ENCODE data around the gene EIF6.

Gene EIF6

DNA sequence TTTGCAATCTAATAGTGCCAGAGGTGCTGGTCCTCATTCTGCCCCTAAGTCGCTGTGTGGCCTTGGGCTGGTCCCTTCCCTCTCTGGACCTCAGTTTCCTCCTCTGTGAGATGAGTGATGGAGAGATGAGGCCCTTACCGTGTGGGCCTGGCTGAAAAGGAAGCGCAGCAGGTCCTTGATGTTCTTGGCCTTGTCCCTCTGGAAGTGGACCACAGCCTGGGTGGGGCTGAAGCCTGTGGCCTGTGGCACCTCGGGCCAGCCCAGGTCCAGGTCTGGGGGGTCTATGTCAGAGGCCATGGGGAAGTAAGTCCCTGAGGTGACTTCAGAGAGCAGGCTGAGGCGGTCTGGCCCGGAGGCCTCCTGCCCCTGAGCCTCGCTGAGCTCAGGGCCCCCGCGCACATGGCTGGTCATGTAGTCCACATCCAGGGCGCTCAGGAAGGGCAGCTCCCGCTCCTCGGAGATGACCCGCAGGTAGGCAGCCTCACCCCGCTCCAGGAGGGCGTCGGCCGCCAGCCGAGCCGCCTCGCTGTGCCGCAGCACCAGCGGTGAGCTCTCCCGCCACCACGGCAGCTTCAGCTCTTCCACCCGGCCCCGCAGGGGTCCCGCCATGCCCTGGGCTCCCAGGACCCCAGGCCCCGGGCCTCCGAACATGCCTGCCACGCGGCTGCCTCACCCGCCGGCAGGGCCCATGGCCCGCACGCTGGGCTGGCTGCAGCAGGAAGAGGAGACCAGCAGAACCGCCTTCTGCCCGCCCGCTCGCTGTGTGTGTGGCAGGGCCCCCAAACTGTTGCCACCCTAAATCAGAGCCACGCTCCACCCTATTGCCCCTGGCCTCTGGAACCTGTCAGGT, 7.3 kb upstream of the EIF6 start, which contains the start of gene FAM83C:
Gene FAM83C, minus strand, starts transcription at position 772 of the 850 bp plus-strand sequence. Its CDS starts 121 bp downstream, at position 651.
- no peak for DNase-seq
- H3K4me1 ChIP-seq (ENCODE audit: control insufficient read depth in 1 of 2, insufficient read depth in 2 of 2, low read length in 2 of 2): peaks cover 8 to 9% of the 10 kb centered on the region in 2 experiments
- no peak within 1 kb of the TSS for H3K4ac ChIP-seq (ENCODE audit: low read depth, low read length)
- no peak within 1 kb of the TSS for H2AFZ ChIP-seq (ENCODE audit: insufficient read depth, low read length, poor library complexity)
- H3K23ac ChIP-seq (ENCODE audit: low read length): no peak within 1 kb of the TSS
- H4K12ac ChIP-seq (ENCODE audit: low read depth, low read length): no peak within 1 kb of the TSS
- H3K14ac ChIP-seq (ENCODE audit: low read length): no peak within 1 kb of the TSS
- no peak within 1 kb of the TSS for H3K27ac ChIP-seq (ENCODE audit: low read depth, low read length)
- no peak within 1 kb of the TSS for H3K4me3 ChIP-seq (ENCODE audit: low read depth, low read length)
- H4K91ac ChIP-seq (ENCODE audit: low read depth, low read length): no peak within 1 kb of the TSS
- H2BK5ac ChIP-seq (ENCODE audit: low read depth, low read length, poor library complexity): no peak within 1 kb of the TSS
- no peaks in the 10 kb centered on the region for H3K36me3 ChIP-seq (ENCODE audit: control insufficient read depth in 1 of 2, insufficient read depth in 2 of 2, low read length in 2 of 2)
- no peak within 1 kb of the TSS for H2AK5ac ChIP-seq (ENCODE audit: low read length)
- no peaks in the 10 kb centered on the region for H3K79me2 ChIP-seq (ENCODE audit: control insufficient read depth, insufficient read depth, low read length, poor library complexity)
- H3K79me1 ChIP-seq (ENCODE audit: low read length): no peaks in the 10 kb centered on the region
- no peak within 1 kb of the TSS for H2BK120ac ChIP-seq (ENCODE audit: insufficient read depth, low read length, poor library complexity)
- H2BK12ac ChIP-seq (ENCODE audit: low read length): no peak within 1 kb of the TSS
- WGBS (ENCODE audit: extremely low coverage, insufficient coverage, insufficient read length): no CpG with 5 or more reads among the region's 40 CpGs
- no peak within 1 kb of the TSS for H3K18ac ChIP-seq (ENCODE audit: low read length)
- H4K8ac ChIP-seq (ENCODE audit: low read depth, low read length): no peak within 1 kb of the TSS
- no peak within 1 kb of the TSS for H3K4me2 ChIP-seq (ENCODE audit: low read length)
- H3K27me3 ChIP-seq (ENCODE audit: insufficient read depth, low read length): no peaks in the 10 kb centered on the region
- H3K9me3 ChIP-seq (ENCODE audit: insufficient read depth, low read depth, low read length): peaks cover 5% of the 10 kb centered on the region
- no peak within 1 kb of the TSS for H3K9ac ChIP-seq (ENCODE audit: low read length)

GRCh38 chr20:35290887-35291417, 6.4 kb upstream of the EIF6 start:
- no peak overlapping the region for H2AK5ac ChIP-seq (ENCODE audit: low read length)
- no peak overlapping the region for H3K9ac ChIP-seq (ENCODE audit: low read length)
- H4K12ac ChIP-seq (ENCODE audit: low read depth, low read length): no peak overlapping the region
- no peaks in the 10 kb centered on the region for H3K79me1 ChIP-seq (ENCODE audit: low read length)
- H2BK5ac ChIP-seq (ENCODE audit: low read depth, low read length, poor library complexity): no peak overlapping the region
- H2BK120ac ChIP-seq (ENCODE audit: insufficient read depth, low read length, poor library complexity): no peak overlapping the region
- peaks cover 5% of the 10 kb centered on the region for H3K9me3 ChIP-seq (ENCODE audit: insufficient read depth, low read depth, low read length)
- no peak overlapping the region for H3K18ac ChIP-seq (ENCODE audit: low read length)
- no peak overlapping the region for H3K4me2 ChIP-seq (ENCODE audit: low read length)
- H3K14ac ChIP-seq (ENCODE audit: low read length): no peak overlapping the region
- no peaks in the 10 kb centered on the region for H3K79me2 ChIP-seq (ENCODE audit: control insufficient read depth, insufficient read depth, low read length, poor library complexity)
- H2AFZ ChIP-seq (ENCODE audit: insufficient read depth, low read length, poor library complexity): no peak overlapping the region
- no peak overlapping the region for H3K23ac ChIP-seq (ENCODE audit: low read length)
- no peak for DNase-seq
- no peak overlapping the region for H3K27ac ChIP-seq (ENCODE audit: low read depth, low read length)
- H3K4me1 ChIP-seq (ENCODE audit: control insufficient read depth in 1 of 2, insufficient read depth in 2 of 2, low read length in 2 of 2): peaks cover under 1 to 1% of the 10 kb centered on the region in 2 experiments
- WGBS (ENCODE audit: extremely low coverage, insufficient coverage, insufficient read length): no CpG with 5 or more reads among the region's 7 CpGs
- H4K91ac ChIP-seq (ENCODE audit: low read depth, low read length): no peak overlapping the region
- no peak overlapping the region for H3K4ac ChIP-seq (ENCODE audit: low read depth, low read length)
- no peaks in the 10 kb centered on the region for H3K36me3 ChIP-seq (ENCODE audit: control insufficient read depth in 1 of 2, insufficient read depth in 2 of 2, low read length in 2 of 2)
- H2BK12ac ChIP-seq (ENCODE audit: low read length): no peak overlapping the region
- H4K8ac ChIP-seq (ENCODE audit: low read depth, low read length): no peak overlapping the region
- no peaks in the 10 kb centered on the region for H3K27me3 ChIP-seq (ENCODE audit: insufficient read depth, low read length)
- no peak overlapping the region for H3K4me3 ChIP-seq (ENCODE audit: low read depth, low read length)

- Histone ChIP-seq H3K36me3 (ENCODE audit: control insufficient read depth in 1 of 2, insufficient read depth in 2 of 2, low read length in 2 of 2) (no peaks in the 10 kb centered on the region), H3K79me1 (ENCODE audit: low read length) (no peaks in the 10 kb centered on the region), H2BK5ac (ENCODE audit: low read depth, low read length, poor library complexity) (no peak overlapping the region), H2BK120ac (ENCODE audit: insufficient read depth, low read length, poor library complexity) (no peak overlapping the region), H3K4ac (ENCODE audit: low read depth, low read length) (no peak overlapping the region), H3K9me3 (ENCODE audit: insufficient read depth, low read depth, low read length) (peaks cover 5% of the 10 kb centered on the region), H3K27ac (ENCODE audit: low read depth, low read length) (no peak overlapping the region), H4K91ac (ENCODE audit: low read depth, low read length) (no peak overlapping the region), H3K4me1 (ENCODE audit: control insufficient read depth in 1 of 2, insufficient read depth in 2 of 2, low read length in 2 of 2) (no peaks in the 10 kb centered on the region), H3K79me2 (ENCODE audit: control insufficient read depth, insufficient read depth, low read length, poor library complexity) (no peaks in the 10 kb centered on the region), H4K8ac (ENCODE audit: low read depth, low read length) (no peak overlapping the region), H3K14ac (ENCODE audit: low read length) (no peak overlapping the region), H3K27me3 (ENCODE audit: insufficient read depth, low read length) (no peaks in the 10 kb centered on the region), H4K12ac (ENCODE audit: low read depth, low read length) (no peak overlapping the region), H2AK5ac (ENCODE audit: low read length) (no peak overlapping the region), H3K23ac (ENCODE audit: low read length) (no peak overlapping the region), H3K18ac (ENCODE audit: low read length) (no peak overlapping the region), H3K4me3 (ENCODE audit: low read depth, low read length) (no peak overlapping the region), H2BK12ac (ENCODE audit: low read length) (no peak overlapping the region), H3K4me2 (ENCODE audit: low read length) (no peak overlapping the region), H3K9ac (ENCODE audit: low read length) (no peak overlapping the region), H2AFZ (ENCODE audit: insufficient read depth, low read length, poor library complexity) (no peak overlapping the region)
- no CpG with 5 or more reads among the region's 7 CpGs for WGBS (ENCODE audit: extremely low coverage, insufficient coverage, insufficient read length)
- DNase-seq: no peak
Measured at GRCh38 chr20:35290186-35290886, 5.8 kb upstream of the EIF6 start.

DNA sequence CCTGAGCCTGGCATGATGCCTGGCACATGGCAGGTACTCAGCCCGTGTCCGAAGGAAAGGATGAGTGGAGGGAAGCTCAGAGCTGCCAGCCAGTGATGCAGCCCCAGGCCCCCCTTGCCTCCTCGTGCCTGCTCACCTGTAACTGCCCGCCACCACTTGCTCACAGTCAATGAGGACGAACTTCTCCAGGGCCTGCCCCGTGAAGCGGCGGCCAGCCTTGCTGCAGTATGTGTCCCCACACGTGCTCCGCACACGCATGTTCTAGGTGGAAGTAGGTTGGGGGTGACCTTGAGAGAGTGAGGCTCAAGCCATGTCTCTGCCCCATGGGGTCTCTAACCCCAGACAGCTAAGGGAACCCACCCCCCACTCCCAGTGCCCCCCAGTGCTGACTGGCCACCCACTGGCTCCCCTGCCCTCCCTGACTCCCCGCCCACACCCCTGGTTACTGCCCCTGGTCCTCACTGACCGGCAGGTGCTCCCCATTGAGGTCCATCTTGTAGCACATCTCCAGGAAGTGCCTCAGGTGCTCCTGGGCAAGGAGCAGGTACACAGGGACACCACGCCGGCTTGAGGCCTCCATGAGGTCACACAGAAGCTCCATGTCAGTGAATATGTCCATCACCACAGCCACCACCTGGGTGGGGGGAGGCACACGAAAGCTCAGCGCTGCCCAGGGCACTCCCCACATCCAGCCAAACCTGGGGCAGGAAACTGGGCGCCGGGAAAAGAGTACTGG, 3.9 kb upstream of the EIF6 start:
- no peak overlapping the region for H3K14ac ChIP-seq (ENCODE audit: low read length)
- no peak overlapping the region for H3K4ac ChIP-seq (ENCODE audit: low read depth, low read length)
- WGBS (ENCODE audit: extremely low coverage, insufficient coverage, insufficient read length): no CpG with 5 or more reads among the region's 19 CpGs
- DNase-seq: no peak
- H3K27ac ChIP-seq (ENCODE audit: low read depth, low read length): no peak overlapping the region
- no peak overlapping the region for H2BK5ac ChIP-seq (ENCODE audit: low read depth, low read length, poor library complexity)
- H4K12ac ChIP-seq (ENCODE audit: low read depth, low read length): no peak overlapping the region
- no peak overlapping the region for H2AK5ac ChIP-seq (ENCODE audit: low read length)
- H3K79me2 ChIP-seq (ENCODE audit: control insufficient read depth, insufficient read depth, low read length, poor library complexity): peaks cover 11% of the 10 kb centered on the region
- no peak overlapping the region for H3K9ac ChIP-seq (ENCODE audit: low read length)
- peaks cover 5% of the 10 kb centered on the region in 2 experiments for H3K4me1 ChIP-seq (ENCODE audit: control insufficient read depth in 1 of 2, insufficient read depth in 2 of 2, low read length in 2 of 2)
- H3K23ac ChIP-seq (ENCODE audit: low read length): no peak overlapping the region
- no peak overlapping the region for H4K91ac ChIP-seq (ENCODE audit: low read depth, low read length)
- peaks cover 0 to 1% of the 10 kb centered on the region in 2 experiments for H3K36me3 ChIP-seq (ENCODE audit: control insufficient read depth in 1 of 2, insufficient read depth in 2 of 2, low read length in 2 of 2)
- H2BK120ac ChIP-seq (ENCODE audit: insufficient read depth, low read length, poor library complexity): no peak overlapping the region
- H3K18ac ChIP-seq (ENCODE audit: low read length): no peak overlapping the region
- no peak overlapping the region for H3K4me3 ChIP-seq (ENCODE audit: low read depth, low read length)
- peaks cover 10% of the 10 kb centered on the region for H3K79me1 ChIP-seq (ENCODE audit: low read length)
- no peak overlapping the region for H2AFZ ChIP-seq (ENCODE audit: insufficient read depth, low read length, poor library complexity)
- peaks cover 3% of the 10 kb centered on the region for H3K9me3 ChIP-seq (ENCODE audit: insufficient read depth, low read depth, low read length)
- no peak overlapping the region for H4K8ac ChIP-seq (ENCODE audit: low read depth, low read length)
- no peak overlapping the region for H2BK12ac ChIP-seq (ENCODE audit: low read length)
- H3K27me3 ChIP-seq (ENCODE audit: insufficient read depth, low read length): no peaks in the 10 kb centered on the region
- H3K4me2 ChIP-seq (ENCODE audit: low read length): no peak overlapping the region
